Fibroblast of lung (primary cell): ENCODE measurements around the gene SDK1.

ENCODE experiments used
- CTCF ChIP-seq, 2 donors: IDR thresholded peaks in 1 of 2; conservative IDR thresholded peaks in 1 of 2; 1 replicate in 1 of 2; 2 replicates in 1 of 2; pipeline ENCODE4 v1.5.1; 2011 to 2012; ENCODE audit warnings: low read length in 2 of 2, control low read depth in 1 of 2, inconsistent platforms in 1 of 2, low read depth in 1 of 2, mild to moderate bottlenecking in 1 of 2
- EZH2 ChIP-seq: IDR thresholded peaks from 2 replicates; pipeline ENCODE4 v1.5.1; 2012; ENCODE audit warnings: low read length, control low read depth, mild to moderate bottlenecking; ENCODE audit errors: missing control alignments

DNA sequence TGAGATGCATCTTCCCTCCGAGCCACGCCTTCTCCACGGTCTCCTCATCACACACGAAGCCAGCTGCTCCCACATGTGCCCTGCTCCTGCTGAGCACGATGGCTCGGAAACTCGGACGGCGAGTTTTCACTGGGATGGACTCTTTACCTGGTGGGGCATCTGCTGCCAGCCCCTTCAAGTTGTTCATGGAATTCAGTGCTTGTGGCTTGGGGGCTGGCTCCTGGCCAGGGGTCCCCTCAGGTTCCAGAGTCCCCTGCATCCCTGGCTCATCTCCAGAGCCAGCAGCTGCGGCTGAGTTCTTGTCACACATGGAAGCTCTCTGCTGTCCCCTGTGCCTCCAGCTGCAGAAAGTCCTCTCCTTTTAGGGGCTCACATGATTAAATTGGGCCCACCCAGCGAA lies 654.0 kb downstream of the SDK1 start:
- TF ChIP-seq CTCF (conservative IDR thresholded peaks at IDR 0.05 in 1 of 2, IDR thresholded peaks at IDR 0.05 in 1 of 2; ENCODE audit: low read depth in 1 of 2, low read length in 2 of 2) = no peak
- no peak for TF ChIP-seq EZH2
